GM21723 (cell line): Measurements from ENCODE around the gene BAHCC1.

ENCODE experiments used
- ATAC-seq: cut with Tn5 transposase; IDR thresholded peaks from one replicate; pipeline ENCODE4 v1.9.1; 2021; ENCODE audit warnings: mild to moderate bottlenecking, moderate library complexity; ENCODE audit not compliant: unreplicated experiment

The BAHCC1 gene

DNA sequence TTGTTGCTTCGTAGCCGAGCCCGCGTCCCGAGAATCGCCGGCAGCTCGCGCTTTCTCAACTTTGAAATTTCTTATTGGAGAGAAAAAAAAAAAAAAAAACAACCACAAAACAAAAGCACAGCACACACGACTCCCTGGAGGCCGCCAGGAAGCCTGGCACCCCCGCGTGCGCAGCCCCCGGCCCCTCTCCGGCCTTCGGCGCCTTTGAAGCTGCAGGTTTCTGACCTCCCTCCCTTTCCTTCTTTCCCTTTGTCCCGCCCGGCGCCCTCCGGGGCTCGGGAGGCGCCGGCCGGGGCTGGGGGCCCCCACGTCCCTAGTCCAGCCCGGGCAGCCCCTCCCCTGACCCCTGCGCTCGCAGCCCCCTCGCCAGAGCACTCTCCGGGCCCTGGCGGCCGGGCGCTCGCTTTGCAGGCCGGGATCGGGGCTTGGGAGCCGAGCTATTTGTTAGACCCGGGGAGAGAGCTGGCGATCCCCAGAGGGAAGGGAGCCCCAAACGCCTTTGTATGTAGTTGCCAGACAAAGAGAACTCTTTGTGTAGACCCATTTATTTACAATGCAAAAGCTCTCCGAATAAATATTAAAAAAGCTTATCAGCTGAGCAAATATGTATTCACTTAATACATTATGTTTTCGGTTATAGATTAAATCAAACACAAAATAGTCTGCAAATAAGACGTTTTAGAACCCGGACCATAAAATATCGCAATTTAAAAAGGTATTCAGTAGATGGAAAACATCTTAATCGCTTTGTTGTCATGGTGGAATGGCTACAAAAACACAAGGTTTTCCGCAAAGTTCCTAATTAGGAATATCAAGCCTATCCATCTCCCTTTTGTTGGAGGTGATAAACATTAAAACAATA is 2.3 kb downstream of the BAHCC1 start:
- no peak for ATAC-seq

DNA sequence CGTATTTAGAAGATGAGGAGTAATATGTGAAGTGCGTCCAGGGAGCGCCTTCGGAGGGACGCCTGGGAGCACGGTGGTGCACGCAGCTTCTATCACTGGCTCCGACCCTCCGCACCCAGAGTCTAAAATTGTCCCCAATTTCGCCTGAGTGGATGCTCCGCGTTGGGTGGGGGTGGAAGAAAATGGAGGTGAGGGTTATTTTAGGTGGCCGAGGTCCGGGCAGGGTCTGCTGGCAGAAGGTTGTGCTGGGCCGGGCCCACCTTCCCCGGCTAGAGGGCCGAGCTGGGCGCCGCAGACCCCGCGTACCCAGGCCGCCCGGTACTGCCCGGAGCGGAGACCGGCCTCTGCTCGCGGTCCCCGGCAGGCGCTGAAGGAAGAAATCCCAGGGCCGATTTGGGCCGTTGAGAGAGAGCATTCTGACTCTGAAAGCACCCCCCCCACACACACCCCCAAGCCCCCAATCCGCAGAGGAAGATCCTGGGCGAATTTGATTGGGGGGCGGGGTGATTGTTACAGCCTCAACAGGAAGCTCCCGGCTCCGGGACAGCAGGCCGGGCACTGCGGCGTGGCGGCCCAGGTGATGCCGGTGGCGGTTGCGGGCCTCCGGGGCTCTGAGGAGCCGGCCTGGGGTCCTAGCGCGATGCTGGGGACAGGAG is 3.0 kb downstream of the BAHCC1 start:
- no peak for ATAC-seq

DNA sequence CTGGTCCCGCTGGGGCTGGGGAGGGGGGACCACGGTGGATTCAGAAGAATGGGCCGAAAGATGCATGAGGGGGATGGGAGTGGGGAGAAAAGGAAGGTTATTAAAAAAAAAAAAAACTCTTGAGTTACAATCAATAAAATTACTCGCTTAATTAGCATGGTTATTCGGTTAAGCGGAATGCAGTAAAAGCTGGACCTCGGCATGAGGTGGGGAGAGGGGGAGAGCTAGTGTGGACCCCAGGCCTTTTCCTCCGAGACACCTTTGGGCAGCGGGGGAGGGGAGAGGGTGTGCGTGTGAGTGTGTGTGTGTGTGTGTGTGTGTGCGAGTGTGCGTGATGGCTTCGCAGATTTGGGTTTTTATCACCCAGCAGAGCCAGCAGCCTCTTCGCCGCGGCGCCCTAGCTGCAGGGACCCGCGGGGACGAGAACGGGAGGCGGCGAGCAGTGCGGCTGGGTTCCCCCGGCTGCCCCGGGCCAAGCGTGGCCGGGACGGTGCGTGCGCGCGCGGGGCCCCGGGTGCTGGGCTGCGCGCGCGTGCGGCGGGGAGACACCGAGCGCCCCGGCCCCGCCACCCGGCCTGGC is 3.7 kb downstream of the BAHCC1 start:
- ATAC-seq: no peak

DNA sequence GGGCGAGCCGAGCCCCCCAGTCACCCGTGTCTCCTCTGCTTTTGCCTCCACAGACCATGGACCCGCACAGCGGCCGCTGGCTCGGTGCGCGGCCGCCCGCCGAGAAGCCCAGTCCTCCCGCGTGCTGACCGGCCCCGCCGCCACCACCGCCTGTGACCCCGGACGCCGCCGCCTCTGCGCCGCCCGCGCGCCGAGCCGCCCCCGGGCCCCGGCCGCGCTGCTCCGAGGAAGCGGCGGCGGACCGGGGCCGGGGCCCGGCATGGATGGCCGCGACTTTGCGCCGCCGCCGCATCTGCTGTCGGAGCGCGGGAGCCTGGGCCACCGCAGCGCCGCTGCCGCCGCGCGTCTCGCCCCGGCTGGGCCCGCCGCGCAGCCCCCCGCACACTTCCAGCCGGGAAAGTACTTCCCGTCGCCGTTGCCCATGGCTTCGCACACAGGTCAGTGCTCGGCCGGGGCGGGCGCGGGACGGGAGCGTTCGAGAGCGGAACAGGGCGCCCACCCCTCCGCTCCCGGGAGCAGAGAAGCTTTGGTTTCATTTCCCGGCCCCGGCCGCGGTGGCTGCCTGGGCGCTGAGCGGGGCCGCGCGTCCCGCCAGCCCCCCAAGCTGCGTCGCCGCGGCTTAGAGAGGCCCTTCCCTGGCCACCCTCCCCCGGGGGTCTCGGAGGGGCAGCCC is 4.4 kb downstream of the BAHCC1 start:
- no peak for ATAC-seq

DNA sequence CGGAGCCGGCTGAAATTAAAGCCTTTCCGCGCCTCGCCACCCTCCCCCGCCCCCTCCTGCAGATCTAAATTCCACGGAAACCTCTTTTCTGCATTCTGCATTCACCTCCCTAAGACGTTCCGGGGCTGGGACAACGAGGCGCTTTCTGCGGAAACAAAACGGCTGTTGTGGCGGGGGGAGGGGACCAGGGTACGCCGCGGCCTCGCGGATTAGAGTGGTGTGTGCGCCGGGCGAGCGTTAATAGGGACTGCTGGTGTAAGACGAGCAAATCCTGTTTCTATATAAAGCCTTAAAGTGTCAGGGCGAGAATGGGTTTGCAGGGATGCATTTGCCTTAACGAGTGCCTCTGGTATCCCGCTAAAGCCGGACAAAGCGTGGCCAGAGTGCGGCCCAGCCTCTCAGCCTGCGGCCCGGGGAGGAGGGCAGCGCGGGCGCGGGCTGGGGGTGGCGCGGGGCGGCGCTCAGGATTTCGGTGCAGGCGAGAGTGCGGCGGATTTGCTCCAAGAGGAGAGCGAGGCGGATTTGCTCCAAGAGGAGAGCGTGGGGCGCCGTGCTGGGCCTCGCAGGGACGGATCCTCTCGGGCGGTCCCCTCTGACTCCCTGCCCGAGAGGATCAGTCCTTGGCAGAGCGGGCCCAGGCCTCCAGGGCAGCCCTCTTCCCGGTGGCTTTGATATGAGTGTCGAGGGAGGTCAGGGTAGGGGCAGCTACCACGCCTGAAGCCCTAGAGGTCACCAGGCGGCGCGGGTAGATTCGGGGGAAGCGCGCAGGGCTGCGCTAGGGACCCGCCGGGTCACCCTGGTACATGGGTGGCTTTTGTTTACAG is 5.1 kb downstream of the BAHCC1 start:
- no peak for ATAC-seq

DNA sequence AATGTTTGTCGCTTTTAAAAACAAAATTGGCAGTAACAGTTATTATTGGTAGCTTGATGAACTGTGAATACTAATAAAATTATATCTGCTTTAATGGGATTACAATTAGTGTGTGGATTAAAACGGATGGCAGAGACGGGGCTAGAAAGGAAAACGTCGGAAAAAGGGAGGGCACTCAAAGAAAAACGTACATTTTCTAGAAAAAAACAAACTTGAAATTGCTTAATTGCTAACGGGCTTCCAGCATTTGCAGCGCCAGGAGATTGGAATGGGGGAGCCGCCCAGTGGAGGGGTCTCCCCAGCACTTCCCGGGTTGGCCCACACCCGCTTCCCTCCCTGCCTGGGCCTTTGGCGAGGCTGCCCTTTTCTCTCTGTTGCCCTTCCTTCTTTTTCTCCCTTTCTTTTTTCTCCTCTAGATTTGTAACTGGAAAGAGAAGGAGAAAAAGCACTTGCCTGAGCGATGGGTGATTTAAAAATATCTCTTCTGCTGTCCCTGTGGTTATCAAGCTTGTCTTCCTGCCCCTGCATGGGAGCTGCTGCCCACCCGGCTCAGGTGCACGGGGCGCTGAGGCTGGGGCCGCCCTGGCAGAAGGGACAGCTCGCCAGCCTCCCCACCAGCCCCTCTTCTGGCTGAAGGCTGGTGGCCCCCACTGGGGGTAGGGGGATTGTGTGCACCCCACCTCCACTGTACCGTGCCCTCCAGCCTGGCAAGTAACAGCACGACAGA is 5.9 kb downstream of the BAHCC1 start:
- no peak for ATAC-seq

DNA sequence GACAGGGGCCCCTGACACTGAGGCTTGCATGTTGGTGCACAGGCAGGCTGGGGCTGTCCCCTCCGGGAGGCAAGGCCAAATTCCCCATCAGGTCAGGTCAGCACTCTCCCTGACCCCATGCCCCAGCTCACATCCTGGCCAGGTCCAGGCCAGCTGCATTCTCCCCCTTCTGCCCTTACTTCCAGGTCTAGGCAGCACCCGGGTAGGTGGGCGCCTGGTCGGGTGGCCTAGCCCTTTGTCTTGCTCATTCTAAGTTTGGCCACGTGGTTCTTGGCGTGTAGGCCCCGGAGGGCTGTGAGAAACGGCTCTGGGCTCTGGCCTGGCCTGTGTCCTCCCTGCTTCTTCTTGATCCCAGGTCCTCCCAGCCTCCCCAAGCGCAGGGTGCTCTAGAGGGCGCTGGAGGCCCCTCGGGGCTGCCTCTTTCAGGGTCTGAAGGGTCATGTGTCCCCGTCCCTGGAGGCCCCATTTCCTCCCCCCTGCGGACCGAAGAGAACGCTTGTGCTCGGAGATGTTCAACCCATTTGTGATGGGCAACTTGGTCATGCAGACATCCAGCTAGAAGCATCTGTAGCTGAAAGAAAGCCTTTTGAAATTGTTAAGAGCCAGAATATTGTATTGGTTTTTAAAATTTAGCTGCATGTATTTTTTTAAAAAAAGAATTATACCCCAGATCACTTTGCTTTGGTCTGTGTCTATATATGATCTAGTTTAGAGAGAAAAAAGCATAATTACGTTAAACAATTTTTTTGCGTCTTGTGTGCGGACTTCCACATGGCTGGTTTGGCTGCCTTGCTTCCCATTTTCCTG is 6.7 kb downstream of the BAHCC1 start:
- no peak for ATAC-seq

DNA sequence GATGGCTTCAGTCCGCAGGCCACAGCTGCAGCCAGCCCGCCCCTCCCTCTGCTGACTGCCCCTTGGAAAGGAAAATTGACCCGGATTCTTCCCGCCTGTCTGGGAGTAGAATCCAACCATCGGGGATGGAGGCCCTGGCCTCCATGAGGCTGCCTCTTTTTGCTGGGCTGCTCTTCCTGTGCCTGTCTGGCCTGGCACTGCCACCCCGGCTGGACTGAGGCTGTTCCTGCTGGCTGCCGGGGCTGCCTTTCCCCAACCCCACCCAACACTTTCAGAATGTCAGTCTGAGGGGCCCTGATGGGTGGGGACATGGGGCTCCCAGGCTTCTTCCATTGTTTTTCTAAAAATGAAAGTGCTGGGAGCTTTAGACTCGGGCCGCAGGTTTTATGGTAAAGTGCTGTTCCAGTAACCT is 7.3 kb downstream of the BAHCC1 start:
- no peak for ATAC-seq

DNA sequence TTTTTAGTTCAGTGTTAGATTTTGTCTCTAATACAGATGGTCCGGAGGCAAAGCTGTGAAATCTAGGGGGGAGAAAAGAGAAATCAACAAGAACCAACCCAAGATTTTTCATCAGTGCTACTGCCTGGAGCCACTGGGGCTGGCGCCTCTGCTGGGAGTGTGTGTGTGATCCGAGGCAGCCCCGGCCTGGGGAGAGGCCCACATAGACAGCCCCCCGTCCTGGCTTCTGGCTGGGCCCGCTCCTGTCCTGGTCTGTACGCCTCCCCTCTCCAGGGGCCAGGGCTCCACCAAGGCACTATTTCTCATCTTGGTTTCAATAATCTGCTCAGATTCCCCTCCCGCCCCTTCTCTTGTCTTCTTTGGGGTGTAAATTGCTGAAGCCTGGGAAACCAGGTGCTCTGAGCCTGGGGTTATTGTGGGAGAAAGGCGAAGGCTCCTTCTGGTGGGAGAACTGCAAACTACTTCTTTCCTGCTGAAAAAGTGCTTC is 7.8 kb downstream of the BAHCC1 start:
- no peak for ATAC-seq

DNA sequence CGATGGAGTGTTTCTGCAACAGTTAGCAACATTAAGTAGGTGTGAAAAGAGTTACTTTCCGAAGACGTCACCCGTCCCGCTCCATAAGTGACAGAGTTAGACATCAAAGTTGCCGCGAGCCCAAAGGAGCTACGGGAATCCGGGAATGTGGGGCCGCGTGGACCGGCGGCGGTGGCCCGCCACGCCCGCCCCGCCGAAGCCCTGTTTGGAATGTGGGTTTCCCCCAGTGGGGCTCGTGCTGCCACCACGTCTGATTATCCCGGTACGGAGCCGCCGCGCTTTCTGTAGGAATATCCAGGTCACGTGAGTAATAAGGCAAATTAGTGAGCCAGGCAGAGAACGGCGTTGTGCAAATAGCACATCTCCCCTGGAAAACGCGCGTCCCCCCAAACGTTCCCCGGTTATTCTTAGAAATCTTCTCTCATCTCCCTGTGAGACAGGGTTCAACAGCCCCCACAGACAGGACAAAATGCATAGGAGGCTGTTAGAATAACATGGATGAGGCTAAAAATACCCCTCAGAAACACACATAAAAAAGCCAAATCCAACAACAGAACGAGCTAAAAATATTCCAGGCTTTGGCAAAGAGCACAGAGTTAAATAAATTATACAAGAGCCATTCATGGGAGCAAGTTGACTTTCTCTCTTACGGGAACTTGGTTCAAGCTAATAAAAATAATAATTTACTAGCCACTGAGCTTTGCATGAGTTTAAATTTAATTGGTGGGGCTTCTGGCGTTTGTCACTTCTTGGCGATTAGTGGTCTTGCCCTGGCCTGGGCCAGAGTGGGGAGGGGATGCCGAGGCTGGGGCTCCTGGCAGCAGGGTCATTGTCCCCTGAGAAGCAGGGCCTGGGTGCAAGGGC is 8.6 kb downstream of the BAHCC1 start:
- no peak for ATAC-seq

DNA sequence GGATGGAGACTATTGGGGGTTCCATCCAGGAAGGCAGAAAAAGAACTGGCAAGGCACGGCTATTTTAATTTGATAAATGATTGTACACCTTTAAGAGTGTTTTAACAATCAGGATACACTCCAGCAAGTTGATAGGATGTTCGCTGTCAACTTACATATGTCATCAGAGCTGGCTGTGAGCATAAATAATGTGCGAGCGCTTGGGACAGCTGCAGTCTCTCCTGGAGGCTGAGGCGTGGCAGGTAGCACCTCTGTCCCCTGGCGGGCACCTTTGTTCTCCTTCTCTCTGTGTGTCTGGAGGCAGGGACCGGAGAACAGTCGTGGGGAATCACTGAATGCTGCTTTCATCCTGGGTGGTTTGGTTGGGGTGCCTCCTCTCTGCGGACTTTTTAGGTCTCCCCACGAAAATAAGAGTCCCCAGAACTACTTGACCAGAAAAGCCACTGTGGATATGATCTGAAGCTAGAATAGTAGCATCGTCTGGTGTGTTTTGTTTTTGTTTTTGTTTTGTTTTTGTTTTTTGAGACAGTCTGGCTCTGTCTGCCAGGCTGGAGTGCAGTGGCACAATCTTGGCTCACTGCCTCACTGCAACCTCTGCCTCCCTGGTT is 9.4 kb downstream of the BAHCC1 start:
- no peak for ATAC-seq

DNA sequence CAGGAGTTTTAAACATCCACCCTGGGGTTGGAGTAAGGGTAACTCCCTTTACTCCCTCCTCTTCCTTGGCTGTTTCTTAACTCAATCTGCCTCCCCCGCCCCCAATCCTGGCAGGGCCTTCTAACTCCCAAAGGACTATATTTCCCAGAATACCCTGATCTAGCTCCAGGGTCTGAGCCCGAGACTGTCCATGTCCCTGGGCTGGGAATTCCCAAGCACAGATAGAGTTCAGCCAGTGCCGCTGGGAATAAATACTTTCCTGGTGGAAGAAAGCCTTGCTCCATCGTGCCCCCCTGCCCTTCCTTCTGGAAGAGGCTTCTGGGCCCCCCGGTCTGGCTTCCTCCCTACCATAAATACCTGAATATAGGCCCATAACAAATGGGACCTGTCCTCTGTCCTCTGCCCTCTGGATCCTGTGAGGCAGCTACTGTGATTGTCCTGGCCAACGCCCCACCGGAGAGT is 10.2 kb downstream of the BAHCC1 start:
- ATAC-seq: no peak

DNA sequence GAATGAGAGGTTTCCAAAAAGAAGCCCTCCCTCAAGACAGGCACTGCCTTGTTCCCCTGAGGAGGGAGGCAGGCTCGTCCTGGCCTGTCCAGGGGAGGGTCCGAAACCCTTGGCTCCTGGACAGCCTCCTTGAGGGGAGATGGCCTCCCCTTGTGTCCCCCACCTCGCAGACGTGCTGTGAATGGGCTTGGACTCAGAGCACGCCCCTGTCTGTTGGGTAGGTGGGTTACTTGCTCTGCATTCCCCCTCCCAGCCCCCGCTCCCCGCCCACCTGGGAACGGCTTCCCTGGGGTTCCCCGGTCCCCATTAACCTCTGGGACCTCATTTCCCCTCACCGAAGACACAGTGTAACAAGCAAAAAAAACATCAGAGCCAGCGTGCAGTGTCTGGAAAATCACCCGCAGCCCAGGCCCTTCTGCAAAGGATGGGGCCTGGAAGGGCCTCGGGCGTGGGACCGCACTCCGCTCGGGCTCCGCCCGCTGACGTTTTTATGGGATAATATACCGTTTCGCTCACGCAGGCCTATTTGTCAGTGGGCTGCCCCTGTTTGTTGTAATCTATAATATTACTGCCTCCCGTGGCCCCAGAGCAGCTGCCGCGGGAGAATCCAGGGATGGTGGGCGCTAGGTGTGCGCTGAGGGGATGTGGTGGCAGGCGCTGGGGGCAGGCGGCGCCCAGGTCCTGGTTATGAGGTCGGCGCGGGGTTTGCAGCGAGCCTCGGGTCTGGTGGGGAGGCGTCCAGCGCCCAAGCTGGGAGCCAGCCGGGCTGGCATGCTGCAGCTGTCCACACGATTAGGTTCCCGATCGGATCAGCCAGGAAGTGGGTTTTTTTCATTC is 11.1 kb downstream of the BAHCC1 start:
- ATAC-seq: no peak

DNA sequence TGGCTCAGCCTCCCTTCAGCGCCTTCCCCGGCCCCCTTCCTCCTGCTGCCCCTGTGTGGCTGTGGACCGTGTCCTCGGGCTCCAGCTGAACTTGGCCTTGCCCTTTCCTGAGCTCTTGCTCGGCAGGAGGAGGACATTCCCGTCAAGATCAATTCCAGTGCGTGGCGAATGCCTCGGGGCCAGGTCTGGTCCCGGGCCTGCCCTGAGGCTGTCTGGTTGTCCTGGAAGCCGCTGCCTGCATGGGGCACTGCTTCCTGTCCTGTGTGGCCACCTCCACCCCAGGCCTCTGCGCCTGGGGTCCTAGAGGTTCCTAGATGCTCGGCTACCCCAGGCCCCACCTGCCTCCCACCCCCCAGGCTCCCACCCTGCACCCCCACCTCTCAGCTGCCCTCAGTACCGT is 12.8 kb downstream of the BAHCC1 start:
- no peak for ATAC-seq

DNA sequence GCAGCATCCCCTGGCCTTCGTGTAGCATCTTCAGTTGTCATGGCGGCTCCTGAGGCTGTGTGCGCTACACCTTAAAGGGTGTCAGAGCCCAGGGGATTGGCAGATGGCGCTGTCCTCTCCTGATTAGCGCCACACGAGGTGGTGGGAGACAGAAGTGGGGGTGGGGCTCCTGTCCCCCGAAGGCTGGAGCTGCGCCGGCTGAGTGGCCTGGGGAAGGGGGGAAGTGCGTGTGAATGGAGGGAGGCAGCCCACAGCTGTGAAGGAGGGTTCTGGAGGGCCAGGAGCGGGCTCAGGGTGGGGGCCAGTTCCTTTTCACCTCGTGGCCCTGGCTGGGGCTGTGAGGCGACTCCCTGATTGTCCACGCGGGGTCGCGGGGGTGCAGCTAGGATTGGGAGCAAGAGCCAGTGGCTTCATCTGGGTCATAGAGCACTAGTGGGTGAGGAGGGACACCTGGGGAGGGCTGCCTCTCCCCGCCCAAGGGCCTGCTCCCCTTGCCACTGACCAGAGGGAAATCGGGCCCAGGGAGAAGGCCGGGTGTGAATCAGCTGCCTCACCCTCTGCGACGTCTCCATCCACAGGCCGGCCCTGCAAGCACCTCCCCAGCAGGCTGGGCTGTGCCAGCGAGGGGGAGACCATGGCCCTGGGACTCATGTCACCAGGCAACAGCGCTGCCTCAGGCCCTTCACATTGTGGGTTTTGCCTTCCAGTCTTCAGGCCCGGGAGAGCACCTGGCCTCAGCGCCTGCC is 14.1 kb downstream of the BAHCC1 start:
- no peak for ATAC-seq

DNA sequence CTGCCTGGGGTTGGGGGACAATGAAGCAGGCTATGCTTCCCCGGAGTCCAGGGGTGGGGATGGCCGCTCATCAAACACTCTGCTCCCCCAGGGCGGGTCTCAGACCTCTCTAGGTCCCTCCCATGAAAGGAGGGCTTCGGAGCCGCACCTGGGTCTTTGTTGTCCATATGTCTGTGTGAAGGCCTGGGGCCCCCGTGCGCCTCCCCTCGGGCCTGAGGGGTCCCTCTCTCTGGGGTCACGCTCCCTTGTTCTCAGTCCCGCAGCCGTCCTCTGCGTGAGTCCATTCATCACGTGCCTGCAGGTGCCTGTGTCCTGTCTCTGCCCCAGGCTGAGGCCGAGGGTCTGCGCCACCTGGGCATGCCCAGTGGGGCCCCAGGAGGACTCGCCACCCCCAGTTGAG is 15.6 kb downstream of the BAHCC1 start:
- ATAC-seq: no peak
